Glutamatergic neuron (in vitro differentiated cells): Measurements from ENCODE around the gene PFDN2. TPM values are rescaled to one million over a fixed set of nuclear protein-coding genes. Genes with fewer than 3 reads are reported as not detected.
"Not testable (repeated sequence)": the region's sequence is repeated elsewhere in the genome, so short reads cannot be mapped to it uniquely, and the experiment has no call there.

ENCODE experiments used
- DNase-seq: peaks from one replicate; pipeline ENCODE4 v3.0.0; 2022
- H3K27ac Mint-ChIP-seq: one replicate; pipeline ENCODE4 v1.8.0; 2020; ENCODE audit warnings: mild to moderate bottlenecking, mixed read lengths, inconsistent platforms; ENCODE audit not compliant: unreplicated experiment
- H3K27me3 Mint-ChIP-seq: one replicate; pipeline ENCODE4 v1.8.0; 2020; ENCODE audit warnings: mild to moderate bottlenecking, moderate library complexity, mixed read lengths, inconsistent platforms; ENCODE audit not compliant: unreplicated experiment
- H3K36me3 Mint-ChIP-seq: one replicate; pipeline ENCODE4 v1.8.0; 2020; ENCODE audit warnings: mild to moderate bottlenecking, mixed read lengths, inconsistent platforms; ENCODE audit not compliant: unreplicated experiment
- H3K4me1 Mint-ChIP-seq: one replicate; pipeline ENCODE4 v1.8.0; 2020; ENCODE audit warnings: mild to moderate bottlenecking, low read depth, mixed read lengths, inconsistent platforms; ENCODE audit not compliant: unreplicated experiment
- H3K4me3 Mint-ChIP-seq: one replicate; pipeline ENCODE4 v1.8.0; 2020; ENCODE audit warnings: mild to moderate bottlenecking, mixed read lengths, inconsistent platforms; ENCODE audit not compliant: unreplicated experiment
- H3K9me3 Mint-ChIP-seq: one replicate; pipeline ENCODE4 v1.8.0; 2020; ENCODE audit warnings: mild to moderate bottlenecking, moderate library complexity, mixed read lengths, inconsistent platforms; ENCODE audit not compliant: unreplicated experiment
- total RNA-seq: library from RNA; stranded (reverse); fragmentation: NEBNext Ultra II Directional; extraction: Animal tissue kit (Norgen Biotek cat#: 25700); gene quantifications from one replicate; pipeline ENCODE4 v1.2.1, GENCODE V29; 2021; ENCODE audit not compliant: unreplicated experiment
- TF ChIP-seq, protein P1 (sequence below): fragments of 200-600 bp; sonication (generic); IDR thresholded peaks from one replicate; pipeline ENCODE4 v1.5.0; 2021; ENCODE audit not compliant: partially characterized antibody, unreplicated experiment

The PFDN2 gene
- total RNA-seq, 1 donor from 2014 or later, result 83.7 TPM

DNA sequence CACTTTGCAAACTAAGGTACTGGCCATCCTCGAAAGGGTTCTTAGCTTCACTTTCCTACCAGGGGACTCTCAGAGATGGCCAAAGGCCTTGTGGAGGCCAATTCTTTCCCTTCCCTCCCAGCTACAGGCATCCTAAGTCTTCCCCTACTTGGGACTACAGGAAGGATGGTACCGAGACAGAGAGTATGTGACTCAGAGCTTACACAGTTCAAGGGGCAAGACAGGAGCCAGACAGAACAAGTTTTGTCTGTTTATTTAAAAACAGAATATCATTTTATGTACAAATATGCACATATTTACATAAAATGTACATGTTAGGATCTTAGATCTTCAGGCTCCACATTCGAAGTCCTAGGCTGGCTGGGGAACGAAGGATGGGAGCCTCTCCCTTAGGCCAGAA, 47.1 kb downstream of the PFDN2 start:
- H3K27me3 Mint-ChIP-seq, result peaks cover 15% of the 10 kb centered on the region
- H3K27ac Mint-ChIP-seq, result no peak overlapping the region
- H3K9me3 Mint-ChIP-seq, result peaks cover 2% of the 10 kb centered on the region
- peaks cover 6% of the 10 kb centered on the region for H3K36me3 Mint-ChIP-seq
- no peaks in the 10 kb centered on the region for H3K4me1 Mint-ChIP-seq
- H3K4me3 Mint-ChIP-seq, result no peak overlapping the region
- TF ChIP-seq, protein P1, sequence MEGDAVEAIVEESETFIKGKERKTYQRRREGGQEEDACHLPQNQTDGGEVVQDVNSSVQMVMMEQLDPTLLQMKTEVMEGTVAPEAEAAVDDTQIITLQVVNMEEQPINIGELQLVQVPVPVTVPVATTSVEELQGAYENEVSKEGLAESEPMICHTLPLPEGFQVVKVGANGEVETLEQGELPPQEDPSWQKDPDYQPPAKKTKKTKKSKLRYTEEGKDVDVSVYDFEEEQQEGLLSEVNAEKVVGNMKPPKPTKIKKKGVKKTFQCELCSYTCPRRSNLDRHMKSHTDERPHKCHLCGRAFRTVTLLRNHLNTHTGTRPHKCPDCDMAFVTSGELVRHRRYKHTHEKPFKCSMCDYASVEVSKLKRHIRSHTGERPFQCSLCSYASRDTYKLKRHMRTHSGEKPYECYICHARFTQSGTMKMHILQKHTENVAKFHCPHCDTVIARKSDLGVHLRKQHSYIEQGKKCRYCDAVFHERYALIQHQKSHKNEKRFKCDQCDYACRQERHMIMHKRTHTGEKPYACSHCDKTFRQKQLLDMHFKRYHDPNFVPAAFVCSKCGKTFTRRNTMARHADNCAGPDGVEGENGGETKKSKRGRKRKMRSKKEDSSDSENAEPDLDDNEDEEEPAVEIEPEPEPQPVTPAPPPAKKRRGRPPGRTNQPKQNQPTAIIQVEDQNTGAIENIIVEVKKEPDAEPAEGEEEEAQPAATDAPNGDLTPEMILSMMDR, result no peak
- no peak for DNase-seq

DNA sequence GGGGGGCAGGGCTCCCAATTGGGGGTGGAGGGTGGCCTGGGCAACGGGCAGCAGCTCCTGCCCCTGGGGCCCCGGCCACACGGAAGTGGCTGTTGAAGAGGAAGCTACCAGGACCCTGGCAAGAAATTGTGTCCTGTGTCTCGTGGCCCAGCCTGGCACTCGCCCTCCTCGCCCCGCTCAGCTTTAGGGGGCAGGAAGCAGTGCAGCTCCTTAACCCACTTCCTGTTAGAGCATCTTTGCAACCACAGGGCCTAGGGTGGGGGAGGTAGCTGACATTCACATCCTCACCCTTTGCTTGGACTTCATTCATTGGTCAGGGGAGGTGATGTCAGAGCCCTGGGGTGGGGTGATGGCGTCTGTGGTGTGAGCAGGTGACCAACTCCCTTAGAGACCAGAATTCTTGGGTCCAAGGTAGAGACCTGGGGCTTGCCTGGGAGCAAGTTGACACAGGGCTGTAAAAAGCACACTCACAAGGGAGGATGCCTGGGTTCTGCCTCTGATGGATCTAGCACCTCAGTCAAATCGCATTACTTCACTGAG, 48.0 kb downstream of the PFDN2 start, which contains the start of gene ARHGAP30:
Gene ARHGAP30, minus strand, starts transcription at position 161 of the 540 bp plus-strand sequence. CDS start 267 bp downstream, outside the sequence.
- Mint-ChIP-seq H3K27ac (no peak within 1 kb of the TSS), H3K27me3 (peaks cover 14% of the 10 kb centered on the region), H3K4me1 (no peaks in the 10 kb centered on the region), H3K4me3 (no peak within 1 kb of the TSS), H3K36me3 (peaks cover 6% of the 10 kb centered on the region), H3K9me3 (peaks cover 2% of the 10 kb centered on the region)
- no peak for DNase-seq
- TF ChIP-seq, protein P1, result no peak

DNA sequence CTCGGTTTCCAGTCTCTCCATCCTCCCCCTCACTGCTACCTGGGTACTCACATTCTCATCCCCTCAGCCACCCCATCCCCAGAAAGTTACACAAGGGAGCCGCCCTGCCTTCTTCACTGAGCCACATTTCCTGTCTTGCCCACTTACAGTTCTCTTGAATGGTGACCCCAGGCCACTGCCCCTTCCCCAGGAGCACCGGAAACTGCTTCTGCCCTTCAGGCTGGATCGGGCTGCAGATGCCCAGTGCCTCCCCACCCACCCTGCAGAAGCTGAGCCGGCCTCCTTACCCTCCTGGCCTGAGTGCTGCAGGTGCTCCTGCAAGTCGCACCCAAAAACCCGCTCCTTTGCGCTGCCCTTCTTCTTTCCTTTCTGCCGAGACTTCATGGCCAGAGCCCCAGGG, 48.6 kb downstream of the PFDN2 start:
- TF ChIP-seq, protein P1, result no peak
- H3K27ac Mint-ChIP-seq, result no peak overlapping the region
- H3K4me3 Mint-ChIP-seq, result no peak overlapping the region
- no peaks in the 10 kb centered on the region for H3K4me1 Mint-ChIP-seq
- peaks cover 2% of the 10 kb centered on the region for H3K9me3 Mint-ChIP-seq
- no peak for DNase-seq
- peaks cover 6% of the 10 kb centered on the region for H3K36me3 Mint-ChIP-seq
- H3K27me3 Mint-ChIP-seq, result peaks cover 13% of the 10 kb centered on the region

DNA sequence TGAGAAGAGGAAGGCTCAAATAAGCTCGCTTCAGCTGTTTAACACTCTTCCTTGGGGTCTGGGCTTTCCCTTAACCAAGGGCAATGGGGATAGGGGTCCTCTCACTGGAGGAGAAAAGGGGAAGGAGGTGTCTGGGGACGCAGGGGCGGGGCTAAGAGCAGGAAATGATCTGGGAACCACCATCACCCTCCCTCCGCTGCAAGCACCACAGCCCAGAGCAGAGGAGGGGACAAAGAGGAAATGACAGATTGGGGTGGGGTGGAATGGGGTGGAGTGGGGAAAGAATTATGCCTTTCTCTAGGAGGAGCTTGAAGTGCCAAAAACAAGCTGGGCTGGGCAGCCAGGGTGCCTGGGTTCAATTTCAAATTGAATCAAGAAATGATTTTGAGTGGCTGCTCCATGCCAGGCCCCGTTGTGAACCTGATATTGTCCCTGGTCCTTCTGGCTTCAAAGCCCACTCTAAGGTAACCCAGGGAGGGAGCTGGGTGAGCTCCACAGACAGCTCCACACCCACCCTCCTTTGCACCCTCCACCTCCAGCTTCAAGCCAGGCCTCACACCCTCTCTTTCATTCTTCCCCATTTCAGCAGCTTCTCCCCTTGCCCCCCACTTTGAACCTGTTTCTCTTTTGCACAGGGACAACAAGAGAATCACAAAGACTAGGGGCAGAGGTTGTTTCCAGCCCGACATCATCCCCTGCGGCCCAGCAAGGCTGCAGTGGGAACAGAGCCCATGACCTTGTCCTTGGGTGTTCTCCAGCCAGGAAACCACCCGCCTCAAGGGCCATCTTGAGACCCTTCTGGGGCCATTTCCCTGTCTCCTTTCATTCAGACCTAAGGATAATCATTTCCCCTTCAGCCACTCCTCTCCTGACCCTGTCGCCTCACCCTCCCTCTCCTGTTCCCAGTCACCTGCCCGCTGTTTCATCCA, 49.3 kb downstream of the PFDN2 start:
- Mint-ChIP-seq H3K27ac (no peak overlapping the region), H3K4me1 (peaks cover 2% of the 10 kb centered on the region), H3K4me3 (no peak overlapping the region), H3K36me3 (peaks cover 6% of the 10 kb centered on the region), H3K9me3 (peaks cover 2% of the 10 kb centered on the region), H3K27me3 (peaks cover 13% of the 10 kb centered on the region)
- TF ChIP-seq, protein P1, result no peak
- DNase-seq, result no peak

DNA sequence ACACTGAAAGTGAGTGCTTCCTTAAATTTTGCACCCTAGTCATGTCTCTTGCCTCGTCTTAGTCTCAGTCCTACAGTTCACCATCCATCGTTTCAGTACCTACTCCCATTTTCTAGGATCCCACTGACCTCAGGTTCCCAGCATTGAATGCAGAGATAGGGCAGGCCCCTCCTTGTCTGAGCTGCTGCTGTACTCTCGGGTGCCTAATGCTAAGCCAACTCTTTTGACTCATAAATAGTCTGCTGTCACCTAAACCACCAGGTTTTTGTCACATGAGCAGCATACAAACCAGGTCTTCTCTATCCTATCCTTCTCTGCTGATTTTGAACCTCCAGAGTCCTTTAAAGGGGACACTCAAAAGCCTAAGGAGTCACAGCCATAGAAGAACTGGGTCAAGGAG, 51.1 kb downstream of the PFDN2 start:
- Mint-ChIP-seq H3K27me3 (peaks cover 8% of the 10 kb centered on the region), H3K9me3 (no peaks in the 10 kb centered on the region)

DNA sequence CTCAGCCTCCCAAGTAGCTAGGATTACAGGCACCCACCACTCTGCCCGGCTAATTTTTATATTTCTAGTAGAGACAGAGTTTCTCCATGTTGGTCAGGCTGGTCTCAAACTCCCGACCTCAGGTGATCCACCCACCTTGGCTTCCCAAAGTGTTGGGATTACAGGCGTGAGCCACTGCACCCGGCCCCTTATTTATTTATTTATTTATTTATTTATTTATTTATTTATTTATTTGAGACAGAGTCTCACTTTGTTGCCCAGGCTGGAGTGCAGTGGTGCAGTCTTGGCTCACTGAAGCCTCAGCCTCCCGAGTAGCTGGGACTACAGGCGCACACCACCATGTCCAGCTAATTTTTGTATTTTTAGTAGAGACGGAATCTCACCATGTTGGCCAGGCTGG, 52.2 kb downstream of the PFDN2 start:
- not testable (repeated sequence) for H3K4me3 Mint-ChIP-seq, H3K36me3 Mint-ChIP-seq, H3K9me3 Mint-ChIP-seq, H3K27ac Mint-ChIP-seq, DNase-seq, H3K27me3 Mint-ChIP-seq, H3K4me1 Mint-ChIP-seq

More for the DNA sequence above, 51.1 kb downstream of the PFDN2 start:
- Mint-ChIP-seq H3K27ac (no peak overlapping the region), H3K4me1 (peaks cover 2% of the 10 kb centered on the region), H3K36me3 (peaks cover 6% of the 10 kb centered on the region), H3K4me3 (no peak overlapping the region)
- DNase-seq, result no peak
- TF ChIP-seq, protein P1, result no peak

DNA sequence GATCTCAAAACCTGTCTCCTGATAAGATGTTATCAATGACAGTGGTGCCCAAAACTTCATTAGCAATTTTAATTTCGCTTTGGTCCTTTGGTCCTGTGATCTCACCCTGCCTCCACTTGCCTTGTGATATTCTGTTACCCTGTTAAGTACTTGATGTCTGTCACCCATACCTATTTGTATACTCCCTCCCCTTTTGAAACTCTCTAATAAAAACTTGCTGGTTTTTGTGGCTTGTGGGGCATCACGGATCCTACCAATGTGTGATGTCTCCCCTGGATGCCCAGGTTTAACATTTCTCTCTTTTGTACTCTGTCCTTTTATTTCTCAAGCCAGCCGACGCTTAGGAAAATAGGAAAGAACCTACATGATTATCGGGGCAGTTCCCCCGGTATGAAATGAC, 53.9 kb downstream of the PFDN2 start:
- not testable (repeated sequence) for H3K27me3 Mint-ChIP-seq, H3K9me3 Mint-ChIP-seq

More for the DNA sequence above, 53.9 kb downstream of the PFDN2 start:
- H3K36me3 Mint-ChIP-seq, H3K27ac Mint-ChIP-seq, H3K4me1 Mint-ChIP-seq, DNase-seq, H3K4me3 Mint-ChIP-seq: not testable (repeated sequence)
